GM18517 (cell line): Measurements from ENCODE around the gene TFDP1.

Experiments used
- ATAC-seq: cut with Tn5 transposase; IDR thresholded peaks from one replicate; pipeline ENCODE4 v1.9.1; 2021; ENCODE audit warnings: mild to moderate bottlenecking, moderate library complexity; ENCODE audit not compliant: unreplicated experiment

Gene TFDP1

DNA sequence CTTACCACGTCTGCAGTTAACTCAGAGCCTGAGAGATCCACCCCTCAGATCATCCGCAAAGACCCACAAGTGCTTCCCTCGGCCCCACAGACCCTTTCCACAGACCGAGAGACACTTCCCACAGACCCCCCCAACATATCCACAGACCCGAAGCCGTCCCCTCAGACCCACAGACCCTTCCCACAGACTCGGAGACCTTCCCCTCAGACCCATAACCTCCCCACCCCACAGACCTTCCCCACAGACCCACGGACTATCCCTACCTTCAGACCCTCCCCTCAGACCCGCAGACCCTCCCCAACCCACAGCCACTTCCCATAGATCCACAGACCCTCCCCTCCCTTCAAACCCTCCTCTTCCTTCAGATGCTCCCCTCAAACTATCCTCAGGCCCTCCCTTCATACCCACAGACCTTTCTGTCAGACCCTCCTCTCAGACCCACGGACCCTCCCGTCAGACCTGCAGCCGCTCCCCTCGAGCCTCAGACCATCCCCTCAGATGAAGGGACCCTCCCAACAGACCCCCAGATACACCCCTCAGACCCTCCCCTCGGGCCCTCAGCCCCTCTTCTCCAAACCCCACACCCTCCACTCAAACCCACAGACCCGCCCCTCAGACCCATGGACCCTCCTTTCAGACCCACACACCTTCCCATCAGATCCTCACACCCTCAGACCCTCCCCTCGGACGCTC is 20.1 kb upstream of the TFDP1 start:
- no peak for ATAC-seq

DNA sequence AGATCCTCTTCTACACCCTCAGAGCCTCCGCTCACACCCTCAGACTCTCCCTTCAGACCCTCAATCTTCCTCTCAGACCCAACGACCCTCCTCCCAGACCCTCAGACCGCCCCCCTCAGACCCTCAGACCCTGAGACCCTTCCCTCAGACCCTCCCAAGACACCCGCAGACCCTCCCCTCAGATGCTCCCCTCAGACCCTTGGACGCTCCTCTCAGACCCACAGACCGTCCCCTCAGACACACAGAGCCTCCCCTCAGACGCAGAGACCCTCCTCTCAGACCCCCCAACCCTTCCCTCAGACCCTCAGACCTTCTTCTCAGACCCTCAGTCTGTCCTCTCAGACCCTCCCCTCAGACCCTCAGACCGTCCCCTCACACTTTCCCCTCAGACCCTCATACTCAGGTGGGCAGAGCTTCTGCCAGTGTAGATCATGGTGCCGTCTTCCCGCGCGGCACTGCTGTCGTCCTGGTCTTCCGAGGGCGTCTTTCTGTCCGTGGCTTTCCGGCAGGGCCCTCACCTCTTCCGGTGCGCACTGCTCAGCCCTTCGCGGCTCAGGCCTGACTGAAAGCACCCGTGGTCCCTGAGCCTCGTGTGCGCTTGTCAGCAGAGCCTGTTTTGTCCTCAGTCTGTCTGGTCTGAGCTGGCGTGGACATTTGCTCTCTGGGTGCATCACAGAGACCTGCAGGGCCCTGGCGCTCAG is 18.9 kb upstream of the TFDP1 start:
- no peak for ATAC-seq

DNA sequence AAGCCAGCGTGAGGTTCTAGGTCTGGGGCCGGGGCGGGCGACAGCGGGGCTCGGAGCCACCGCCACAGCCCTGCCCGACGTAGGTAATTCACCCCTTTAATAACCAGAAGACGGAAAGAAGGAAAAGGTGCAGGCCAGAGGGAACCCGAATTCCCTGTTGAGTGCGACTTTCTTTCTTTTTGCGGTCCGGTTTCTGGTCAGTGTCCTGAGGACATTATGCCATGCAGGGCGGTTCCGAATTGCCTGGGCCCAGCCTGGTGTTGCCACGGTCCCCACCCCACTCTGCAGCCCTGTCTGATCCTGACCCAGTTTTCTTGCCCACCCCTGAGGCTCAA is 18.4 kb upstream of the TFDP1 start:
- no peak for ATAC-seq

DNA sequence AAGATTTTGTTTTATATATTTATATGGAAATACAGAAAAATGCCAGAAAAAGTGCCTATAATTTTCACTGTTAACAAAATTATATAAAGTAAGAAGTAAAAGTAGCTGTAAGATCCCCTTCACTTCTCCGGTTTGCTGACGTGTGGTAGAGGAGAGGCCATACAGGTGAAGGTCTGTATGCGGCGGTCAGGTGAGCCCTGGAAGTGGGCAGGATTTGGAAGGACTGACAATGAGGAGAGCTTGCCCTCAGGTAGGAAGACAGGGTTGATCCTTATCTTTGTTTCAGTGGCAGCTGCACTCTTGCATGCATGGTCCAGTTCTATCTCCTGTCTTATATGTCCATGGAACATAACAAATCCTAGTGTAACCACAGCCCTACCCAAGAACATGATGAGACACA is 16.9 kb upstream of the TFDP1 start:
- no peak for ATAC-seq

DNA sequence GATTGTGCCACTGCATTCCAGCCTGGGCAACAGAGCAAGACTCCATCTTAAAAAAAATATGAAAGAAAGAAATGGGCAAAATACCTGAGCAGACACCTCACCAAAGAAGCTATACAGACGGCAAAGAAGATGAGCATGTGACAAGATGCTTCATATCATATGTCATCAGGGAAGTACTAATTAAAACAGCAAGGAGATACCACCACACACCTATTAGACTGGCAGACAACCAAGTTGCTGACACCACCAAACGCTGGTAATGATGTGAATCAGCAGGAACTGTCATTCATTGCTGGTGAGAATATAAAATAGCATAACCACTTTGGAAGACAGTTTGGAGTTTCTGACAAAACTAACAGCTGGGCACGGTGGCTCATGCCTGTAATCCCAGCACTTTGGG is 11.5 kb upstream of the TFDP1 start:
- no peak for ATAC-seq

DNA sequence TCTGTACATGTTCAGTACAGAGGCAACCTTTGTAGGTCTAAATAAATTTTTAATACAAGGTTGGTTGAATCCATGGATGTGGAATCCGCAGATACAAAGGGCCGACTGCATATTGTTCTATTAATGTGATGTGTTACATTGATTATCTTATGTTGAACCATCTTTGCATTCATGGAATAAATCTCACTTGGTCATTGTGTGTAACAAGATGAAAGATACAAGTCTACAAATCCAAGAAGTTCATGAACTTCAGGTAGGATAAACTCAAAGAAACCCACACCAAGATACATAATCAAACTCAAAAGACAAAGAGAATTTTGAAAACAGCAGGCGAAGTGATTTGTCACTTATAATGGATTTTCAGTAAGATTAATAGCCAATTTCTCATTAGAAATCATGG is 8.0 kb upstream of the TFDP1 start:
- no peak for ATAC-seq

DNA sequence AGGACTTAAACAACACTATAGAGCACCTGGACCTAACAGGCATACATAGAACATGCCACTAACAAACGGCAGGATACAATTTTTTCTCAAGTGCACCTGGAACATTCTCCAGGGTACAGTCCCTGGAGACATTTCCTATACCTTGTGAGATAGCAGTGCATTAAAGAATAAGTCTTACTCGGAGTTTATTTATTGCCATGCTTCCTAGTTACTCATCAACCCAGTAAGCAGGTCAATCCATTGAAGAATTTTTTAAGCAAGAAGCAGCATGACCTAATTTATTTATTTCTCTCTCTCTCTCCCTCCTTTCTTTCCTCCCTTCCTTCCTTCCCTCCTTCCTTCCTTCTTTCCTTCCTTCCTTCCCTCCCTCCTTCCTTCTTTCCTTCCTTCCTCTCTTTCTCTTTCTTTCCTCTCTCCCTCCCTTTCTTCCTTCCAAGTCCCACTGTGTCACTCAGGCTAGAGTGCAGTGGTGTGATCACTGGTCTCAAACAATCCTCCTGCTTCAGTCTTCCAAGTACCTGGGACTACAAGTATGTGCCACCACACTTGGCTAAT is 6.6 kb upstream of the TFDP1 start:
- no peak for ATAC-seq

DNA sequence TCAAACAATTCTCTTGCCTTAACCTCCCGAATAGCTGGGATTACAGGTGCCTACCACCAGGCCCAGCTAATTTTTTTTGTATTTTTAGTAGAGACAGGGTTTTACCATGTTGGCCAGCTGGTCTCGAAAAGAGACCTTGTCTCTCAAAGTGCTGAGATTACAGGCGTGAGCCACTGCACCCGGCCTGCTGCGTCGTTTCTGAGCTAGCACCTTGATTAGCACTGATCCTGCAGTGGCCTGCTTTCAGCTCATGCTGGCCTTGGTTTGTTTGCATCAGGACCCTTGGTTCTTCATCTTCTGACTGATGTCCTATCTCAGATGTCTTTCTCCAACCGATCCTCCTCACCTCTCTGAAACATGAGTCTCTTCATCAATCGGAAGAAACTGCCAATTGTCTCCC is 4.9 kb upstream of the TFDP1 start:
- ATAC-seq: no peak

DNA sequence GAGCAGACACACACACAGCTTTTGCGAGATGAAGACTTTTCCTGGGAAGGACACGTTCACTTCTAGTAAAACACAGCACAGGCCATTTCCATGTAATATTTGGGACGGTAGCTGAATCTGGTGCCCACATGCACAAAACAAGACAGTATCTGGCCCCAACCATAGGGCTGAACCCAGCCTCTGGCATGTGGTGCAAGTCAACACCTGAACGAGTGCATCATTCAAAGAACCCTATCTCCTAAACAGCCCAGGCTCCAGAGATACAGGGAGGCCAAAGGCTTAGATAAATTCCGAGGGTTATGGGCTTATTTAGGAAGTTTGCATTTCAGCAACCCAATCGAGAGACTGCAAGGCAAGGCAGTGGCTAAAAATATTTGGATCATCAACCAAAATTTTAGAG is 2.7 kb upstream of the TFDP1 start:
- no peak for ATAC-seq

DNA sequence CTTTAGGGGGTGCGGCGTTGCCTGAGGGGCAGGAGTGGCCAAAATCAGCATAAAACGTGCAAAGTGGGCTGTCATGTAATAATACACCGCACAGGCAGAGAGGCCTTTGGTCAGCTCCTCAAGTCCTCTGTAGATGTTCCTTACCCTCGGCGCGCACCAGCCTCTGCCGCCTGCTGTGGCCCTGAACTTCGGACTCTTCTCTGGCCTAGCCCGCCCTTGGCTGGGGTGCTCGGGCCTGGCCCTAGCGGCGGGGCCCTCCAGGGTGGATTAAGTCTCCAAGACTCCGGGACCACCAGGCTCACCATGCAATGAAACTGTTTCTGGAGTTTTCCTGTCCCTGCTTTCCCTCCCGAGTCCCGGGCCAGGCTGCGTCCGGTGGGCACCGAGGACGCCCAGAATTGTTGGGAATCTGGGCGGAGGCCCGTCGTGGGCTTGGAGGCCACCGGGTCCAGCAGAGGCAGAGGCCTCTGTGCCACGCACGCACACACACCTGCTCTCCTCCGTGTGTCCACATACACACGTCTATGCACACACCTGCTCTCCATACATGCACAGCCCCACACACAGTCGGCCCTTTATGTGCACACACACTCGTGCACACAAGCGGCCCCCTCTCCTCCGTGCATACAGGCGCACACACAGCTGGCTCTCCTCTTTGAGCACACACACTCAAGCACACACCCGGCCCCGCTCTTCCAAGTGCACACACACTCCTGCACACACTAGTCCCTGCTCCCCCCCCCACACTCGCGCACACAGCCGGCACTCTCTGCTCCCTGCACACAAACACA is 1.5 kb upstream of the TFDP1 start:
- ATAC-seq: no peak

DNA sequence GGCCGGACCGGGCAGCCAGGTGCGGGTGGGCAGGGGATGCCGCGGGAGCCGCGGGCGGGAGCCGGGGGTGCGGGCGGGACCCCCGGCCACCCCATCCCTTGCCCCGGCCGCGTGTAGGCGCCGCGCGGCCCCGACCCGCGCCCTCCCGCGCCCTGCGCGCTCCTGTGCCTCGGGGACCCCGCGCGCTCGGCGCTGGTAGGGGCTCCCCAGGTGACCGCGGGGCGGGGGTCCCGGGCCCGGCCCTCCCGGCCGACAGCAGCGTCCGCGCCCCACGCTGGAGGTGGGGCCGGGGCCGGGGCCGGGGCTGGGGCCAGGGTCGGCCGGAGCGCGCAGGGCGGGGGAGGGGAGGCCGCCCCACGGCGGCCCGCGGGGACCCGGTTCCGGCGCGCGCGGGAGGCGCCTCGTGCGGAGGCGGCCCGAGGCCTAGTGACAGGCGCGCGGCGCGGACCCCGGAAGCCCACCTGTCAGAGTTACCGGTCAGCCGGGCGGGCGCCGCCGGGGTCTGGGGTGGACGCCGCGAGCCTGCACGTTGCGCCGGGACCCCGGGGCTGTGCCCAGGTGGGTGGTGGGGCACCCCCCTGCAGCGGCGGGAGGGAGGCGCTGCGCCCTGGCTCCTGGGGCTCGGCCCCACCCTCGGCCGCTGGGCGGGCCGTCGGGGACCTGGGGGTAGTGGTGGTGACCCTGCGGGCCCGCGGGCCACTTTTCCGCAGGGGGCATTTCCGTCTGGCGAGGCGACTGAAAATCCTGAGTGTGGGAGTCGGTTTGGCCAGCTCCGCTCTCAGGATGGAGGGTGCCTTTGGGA is 518 bp downstream of the TFDP1 start:
- no peak for ATAC-seq

DNA sequence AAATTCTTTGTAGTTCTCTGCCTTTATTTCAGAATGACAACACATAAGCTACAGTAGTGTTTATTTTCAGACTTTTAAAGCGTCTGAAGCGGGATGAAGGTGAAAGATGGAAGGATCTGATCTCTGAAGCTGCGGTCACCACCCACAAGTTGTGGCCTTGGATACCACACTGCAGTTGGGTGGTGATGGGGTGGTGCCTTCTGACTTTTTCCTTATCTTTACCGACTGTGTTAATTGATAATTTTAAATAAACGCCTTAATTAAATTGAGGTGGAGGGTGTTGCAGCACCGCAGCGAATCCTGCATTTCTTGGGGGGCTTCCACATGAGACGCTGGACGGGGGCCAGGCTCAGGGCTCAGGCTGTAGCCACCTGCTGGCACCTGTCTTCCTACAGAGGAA is 1.3 kb downstream of the TFDP1 start:
- no peak for ATAC-seq

DNA sequence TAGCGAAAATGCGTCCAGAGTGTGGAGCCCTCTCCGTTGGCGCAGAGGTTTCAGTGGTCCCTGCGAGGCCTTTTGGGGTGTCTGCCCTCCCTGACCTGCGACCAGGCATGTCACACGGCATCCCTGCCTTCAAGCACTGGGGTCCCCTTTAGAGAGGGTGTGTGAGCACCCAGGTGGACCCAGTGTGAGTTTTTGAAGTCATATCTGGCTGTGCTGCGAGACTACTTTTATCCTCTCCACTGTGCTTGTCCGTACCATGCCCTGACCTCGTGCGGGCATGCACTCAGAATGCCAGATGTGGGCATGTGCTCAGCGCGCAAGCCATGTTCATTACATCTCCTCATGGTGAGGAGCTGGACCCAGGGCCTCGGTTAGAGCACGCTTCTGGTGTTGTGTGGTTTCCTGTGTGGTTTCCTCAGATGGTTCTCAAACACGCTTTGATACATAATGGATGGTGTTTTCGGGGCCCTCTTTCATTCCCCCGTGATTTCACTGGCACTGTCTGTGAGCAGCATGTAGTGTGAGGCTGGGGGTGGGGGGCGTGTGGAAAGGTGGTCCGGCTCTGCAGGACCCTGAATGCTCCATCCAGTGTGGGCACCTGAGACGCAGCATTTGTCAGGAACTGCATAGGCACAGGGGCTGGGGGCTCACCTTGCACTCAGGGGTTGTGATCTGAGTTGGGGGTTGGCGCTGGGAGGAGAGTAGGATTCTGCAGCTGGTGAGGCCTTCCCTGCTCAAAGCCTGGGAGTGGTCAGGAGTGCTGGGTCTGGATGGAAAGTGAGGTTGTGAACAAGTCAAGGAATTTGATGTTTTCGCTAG is 2.3 kb downstream of the TFDP1 start:
- no peak for ATAC-seq

DNA sequence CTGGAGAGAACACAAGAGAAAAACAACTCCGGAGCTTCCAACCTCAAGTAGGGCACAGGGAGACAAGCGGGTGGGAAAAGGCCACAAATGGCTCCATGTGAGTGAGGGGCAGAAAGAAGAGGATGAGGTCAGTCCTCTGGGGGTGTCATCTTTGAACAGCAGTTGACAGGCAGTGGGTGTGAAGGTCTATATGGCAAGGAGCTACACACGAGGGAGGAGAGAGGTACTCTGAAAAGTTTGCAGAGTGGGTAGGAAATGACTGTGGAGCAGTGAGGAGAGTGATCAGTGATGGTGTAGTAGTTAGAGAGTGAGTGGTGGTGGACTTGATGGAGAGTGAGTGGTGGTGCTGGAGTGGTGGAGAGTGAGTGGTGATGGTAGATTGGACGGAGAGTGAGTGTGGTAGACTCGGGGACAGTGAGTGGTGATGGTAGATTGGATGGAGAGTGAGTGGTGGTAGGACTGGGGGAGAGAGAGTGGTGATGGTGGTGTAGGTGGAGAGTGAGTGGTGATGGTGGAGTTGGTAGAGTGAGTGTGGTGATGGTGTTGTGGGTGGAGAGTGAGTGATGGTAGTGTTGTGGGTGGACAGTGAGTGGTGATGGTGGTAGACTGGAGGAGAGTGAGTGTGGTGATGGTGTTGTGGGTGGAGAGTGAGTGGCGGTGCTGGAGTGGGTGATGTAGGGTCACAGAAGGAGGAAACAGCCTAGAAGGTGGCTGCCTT is 4.0 kb downstream of the TFDP1 start:
- ATAC-seq: no peak

DNA sequence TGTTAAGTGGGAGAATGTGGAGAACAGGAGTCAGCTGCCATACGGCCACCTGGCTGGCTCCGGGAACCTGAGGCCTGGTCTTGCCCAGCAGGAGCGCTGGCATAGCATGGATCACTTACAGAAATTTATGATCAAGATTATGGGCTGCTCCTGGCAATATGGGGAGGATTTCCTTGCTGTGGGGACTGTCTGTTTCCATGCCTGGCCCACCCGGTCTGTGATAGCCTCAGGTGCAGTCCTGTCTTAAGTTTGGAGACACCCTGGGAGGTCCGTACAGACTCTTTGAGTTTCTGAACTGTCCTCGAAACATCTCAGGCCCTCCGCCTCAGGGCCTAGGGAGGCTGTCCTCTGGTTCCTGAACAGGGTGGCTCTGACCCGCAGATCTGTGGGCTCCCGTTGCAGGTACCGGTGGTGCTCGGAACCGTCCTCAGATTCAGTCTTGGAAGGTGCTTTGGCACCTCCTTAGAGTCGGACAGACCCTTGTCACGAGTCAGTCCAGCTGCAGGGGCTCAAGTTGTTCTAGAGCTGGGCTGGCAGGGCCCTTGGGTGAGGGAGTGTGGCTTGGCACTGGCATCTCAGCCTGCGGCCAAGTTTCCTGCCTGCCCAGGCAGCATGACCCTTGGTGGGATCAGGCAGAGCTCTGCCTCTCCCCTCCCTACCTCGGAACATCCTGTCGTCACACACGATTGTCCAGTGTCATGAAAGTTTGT is 4.9 kb downstream of the TFDP1 start:
- no peak for ATAC-seq

DNA sequence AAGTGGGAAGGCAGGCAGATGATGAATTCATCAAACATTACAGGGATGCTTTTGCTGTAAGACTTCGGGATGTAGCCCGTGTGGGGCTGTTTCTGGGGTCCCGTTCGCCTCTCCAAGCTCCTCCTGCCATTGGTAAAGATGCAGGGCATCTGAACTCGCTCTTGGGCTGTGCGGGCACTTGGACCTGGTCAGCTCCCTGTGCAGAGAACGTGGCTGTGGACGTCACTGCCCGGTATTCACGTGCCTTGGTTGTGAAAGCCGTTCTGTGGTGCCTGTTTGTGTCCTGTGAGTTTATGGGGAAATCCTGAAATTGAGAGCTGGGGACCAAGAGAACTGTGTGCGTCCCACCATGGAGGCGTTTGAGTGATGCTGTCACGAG is 5.4 kb downstream of the TFDP1 start:
- ATAC-seq: no peak

DNA sequence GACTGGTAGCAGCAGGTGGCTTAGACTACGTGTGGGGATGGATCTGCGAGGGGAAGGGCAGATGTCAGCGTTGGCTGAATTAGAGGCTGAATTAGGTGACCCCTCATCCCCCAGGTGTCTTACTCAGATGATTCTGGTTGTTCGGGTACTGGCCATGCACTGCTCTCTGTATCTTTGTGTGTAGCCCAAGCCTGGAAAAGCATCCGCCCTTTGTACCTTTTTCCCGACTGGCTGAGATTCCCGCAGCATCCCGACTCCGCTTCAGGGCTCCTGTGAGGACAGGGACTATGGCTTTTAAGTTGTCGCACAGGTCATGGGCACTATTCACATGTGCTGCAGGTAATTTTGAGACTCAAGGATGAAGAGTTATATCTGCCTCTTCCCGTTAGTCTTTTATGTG is 7.2 kb downstream of the TFDP1 start:
- no peak for ATAC-seq

DNA sequence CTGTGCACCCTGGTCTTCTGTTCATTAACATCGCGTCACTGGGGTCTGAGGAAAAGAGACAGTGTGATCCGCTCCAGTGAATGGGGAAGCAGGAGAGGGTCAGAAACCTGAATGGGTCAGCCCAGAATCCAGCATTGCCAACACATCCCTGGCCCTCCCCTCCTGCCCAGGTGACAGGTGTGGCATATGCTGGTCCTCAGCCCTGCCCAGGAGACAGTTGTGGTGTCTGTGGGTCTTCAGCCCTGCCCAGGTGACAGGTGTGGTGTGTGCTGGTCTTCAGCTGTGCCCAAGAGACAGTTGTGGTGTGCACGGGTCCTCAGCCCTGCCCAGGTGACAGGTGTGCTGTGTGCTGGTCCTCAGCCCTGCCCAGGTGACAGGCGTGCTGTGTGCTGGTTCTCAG is 8.0 kb downstream of the TFDP1 start:
- ATAC-seq: no peak
